K562 (cell line): Measurements from ENCODE around the gene MAP4K4. TPM values are rescaled to one million over a fixed set of nuclear protein-coding genes. Genes with fewer than 3 reads are reported as not detected.
A peak's percentile ranks its signal among the peaks of the same experiment; 100 is the strongest.

Source experiments
- E2F3 ChIP-seq: fragments of 250-450 bp; sonication (Bioruptor Pico); IDR thresholded peaks from 2 replicates; pipeline ENCODE4 v1.4.0; 2020; ENCODE audit warnings: mild to moderate bottlenecking
- GATAD2B ChIP-seq: fragments of 450-650 bp; IDR thresholded peaks from 2 replicates; pipeline ENCODE4 v1.6.1; 2017; ENCODE audit warnings: mild to moderate bottlenecking, borderline replicate concordance
- HDAC8 ChIP-seq: fragments of 450-650 bp; IDR thresholded peaks from 2 replicates; pipeline ENCODE4 v1.6.1; 2016; ENCODE audit warnings: mild to moderate bottlenecking, missing genetic modification characterization, moderate library complexity, missing compliant biosample characterization
- KLF13 ChIP-seq: fragments of 450-650 bp; IDR thresholded peaks from 2 replicates; pipeline ENCODE4 v1.6.1; 2016; ENCODE audit warnings: missing genetic modification characterization, low read depth, mild to moderate bottlenecking, missing compliant biosample characterization, moderate library complexity, borderline replicate concordance
- MAFF ChIP-seq: IDR thresholded peaks from 2 replicates; pipeline ENCODE4 v1.6.1; 2012; ENCODE audit warnings: low read length, improper control_type of control experiment
- MCM7 ChIP-seq, 2 experiments: fragments of 450-650 bp; IDR thresholded peaks; 2 replicates each; pipeline ENCODE4 v1.6.1; 2016 to 2018
- NR4A1 ChIP-seq, 2 experiments: fragments of 250-450 bp in 1 of 2; fragments of 450-650 bp in 1 of 2; sonication (Bioruptor Pico) in 1 of 2; IDR thresholded peaks; 2 replicates each; pipeline versions ENCODE4 v1.4.0 to v1.6.1; 2016 to 2020; ENCODE audit warnings: mild to moderate bottlenecking in 2 of 2, missing compliant biosample characterization in 1 of 2, missing genetic modification characterization in 1 of 2, moderate library complexity in 1 of 2
- RB1 ChIP-seq: fragments of 450-650 bp; IDR thresholded peaks from 2 replicates; pipeline ENCODE4 v1.6.1; 2017; ENCODE audit warnings: low read depth, mild to moderate bottlenecking
- SOX6 ChIP-seq: fragments of 450-650 bp; IDR thresholded peaks from 2 replicates; pipeline ENCODE4 v1.6.1; 2014; ENCODE audit warnings: mild to moderate bottlenecking
- TEAD1 ChIP-seq, 2 experiments: fragments of 450-650 bp in 1 of 2; sonication (generic) in 1 of 2; formaldehyde crosslinking; IDR thresholded peaks; 2 replicates each; pipeline versions ENCODE4 v1.4.0 to v1.8.0; 2020 to 2022; ENCODE audit warnings: mild to moderate bottlenecking in 2 of 2, missing genetic modification reagents in 1 of 2
- ZNF282 ChIP-seq: sonication (generic); formaldehyde crosslinking; IDR thresholded peaks from 2 replicates; pipeline ENCODE4 v1.8.1; 2023; ENCODE audit warnings: missing genetic modification reagents
- polyA plus RNA-seq, 8 experiments: library from polyadenylated mRNA; depleted of rRNA in 4 of 8; stranded (reverse) in 5 of 8; unstranded in 3 of 8; fragments of >200 nt; fragmentation: Nextera tagmentation in 2 of 8; fragmentation: Illumina TruSeq in 1 of 8; extraction: Ambion mirVana in 2 of 8; extraction: Trizol in 1 of 8; gene quantifications; 2 replicates each; pipeline versions ENCODE4 v1.2.1 to v1.2.3, GENCODE V29; 2011 to 2014; ENCODE audit warnings: inconsistent platforms in 1 of 8, missing spikeins in 1 of 8
- total RNA-seq, 7 experiments: library from RNA; depleted of rRNA in 6 of 7; stranded (reverse); fragments of >200 nt in 6 of 7; fragmentation: Illumina TruSeq in 2 of 7; extraction: Trizol in 2 of 7; gene quantifications; 2 replicates each; pipeline versions ENCODE4 v1.2.1 to v1.2.3, GENCODE V29; 2011 to 2021; ENCODE audit warnings: low replicate concordance in 1 of 7
- TF ChIP-seq, protein P1 (sequence below): sonication (generic); formaldehyde crosslinking; IDR thresholded peaks from 2 replicates; pipeline ENCODE4 v1.8.1; 2023; ENCODE audit warnings: mild to moderate bottlenecking, missing genetic modification reagents, moderate library complexity
- TF ChIP-seq, protein P2 (sequence below), 2 experiments: IDR thresholded peaks; 2 replicates each; pipeline ENCODE4 v1.6.1; 2011; ENCODE audit warnings: borderline replicate concordance in 1 of 2, control low read depth in 1 of 2, low read depth in 1 of 2, low read length in 1 of 2, mild to moderate bottlenecking in 1 of 2, mixed read lengths in 1 of 2, moderate library complexity in 1 of 2; ENCODE audit not compliant: insufficient read depth in 1 of 2, insufficient read length in 1 of 2, poor library complexity in 1 of 2, severe bottlenecking in 1 of 2; ENCODE audit errors: extremely low read depth in 1 of 2
- TF ChIP-seq, protein P3 (sequence below): sonication (generic); formaldehyde crosslinking; IDR thresholded peaks from 2 replicates; pipeline ENCODE4 v1.9.0; 2022; ENCODE audit warnings: mild to moderate bottlenecking, missing genetic modification reagents
- TF ChIP-seq, protein P4 (sequence below), 2 experiments: fragments of 450-650 bp in 1 of 2; IDR thresholded peaks; 2 replicates each; pipeline ENCODE4 v1.6.1; 2011 to 2017; ENCODE audit warnings: low read depth in 2 of 2, antibody characterized with exemption in 1 of 2, borderline replicate concordance in 1 of 2, low read length in 1 of 2, mild to moderate bottlenecking in 1 of 2, mixed read lengths in 1 of 2; ENCODE audit not compliant: control insufficient read depth in 1 of 2

The MAP4K4 gene
- total and polyA plus RNA-seq, 9 of the 15 experiments (the other 6 are each of a cell fraction or from before 2014, with no cell fraction given) = 7.6 to 76.4 (median 50.6) TPM

DNA sequence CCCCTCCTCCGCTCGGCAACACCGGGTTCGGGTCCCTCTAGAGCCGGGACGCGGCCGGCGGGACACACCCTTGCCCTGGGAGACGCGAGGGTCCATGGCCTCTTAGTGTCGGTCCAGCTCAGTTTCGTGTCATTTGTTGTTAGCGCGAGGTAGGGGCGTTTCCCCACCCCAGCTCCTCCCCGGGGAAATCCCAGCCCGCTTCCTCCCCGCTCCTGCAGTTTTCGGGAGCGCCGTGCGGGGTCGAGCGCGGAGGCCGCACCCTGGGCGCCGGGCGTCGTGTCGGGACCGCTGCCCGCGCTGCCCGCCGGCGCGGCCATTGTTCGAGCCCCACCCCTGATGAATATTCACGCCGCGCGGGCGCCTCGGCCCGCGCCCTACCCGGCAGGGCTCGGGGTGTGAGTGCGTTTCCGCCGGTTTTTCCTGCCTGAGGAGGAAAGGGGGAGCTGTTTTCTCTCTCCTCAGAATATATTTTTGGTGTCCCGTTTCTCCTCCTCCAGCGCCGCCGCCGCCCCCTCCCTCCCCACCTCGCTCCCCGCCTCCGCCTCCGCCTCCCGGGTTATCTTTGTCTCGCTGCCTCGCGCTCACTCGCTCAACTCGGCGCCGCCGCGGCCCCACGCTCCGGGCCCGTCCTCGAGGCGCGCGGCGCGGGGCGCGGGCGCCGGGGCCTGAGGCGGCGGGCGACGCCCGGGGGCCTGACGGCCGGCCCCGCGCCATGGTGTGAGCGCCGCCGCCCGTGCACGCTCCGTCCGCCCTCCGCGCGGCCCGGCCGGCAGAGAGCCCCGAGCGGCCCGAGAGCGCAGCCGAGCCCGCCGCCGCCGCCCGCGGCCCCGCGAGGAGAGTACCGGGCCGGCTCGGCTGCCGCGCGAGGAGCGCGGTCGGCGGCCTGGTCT lies at the start of gene MAP4K4 (continued):
- TF ChIP-seq, protein P1, sequence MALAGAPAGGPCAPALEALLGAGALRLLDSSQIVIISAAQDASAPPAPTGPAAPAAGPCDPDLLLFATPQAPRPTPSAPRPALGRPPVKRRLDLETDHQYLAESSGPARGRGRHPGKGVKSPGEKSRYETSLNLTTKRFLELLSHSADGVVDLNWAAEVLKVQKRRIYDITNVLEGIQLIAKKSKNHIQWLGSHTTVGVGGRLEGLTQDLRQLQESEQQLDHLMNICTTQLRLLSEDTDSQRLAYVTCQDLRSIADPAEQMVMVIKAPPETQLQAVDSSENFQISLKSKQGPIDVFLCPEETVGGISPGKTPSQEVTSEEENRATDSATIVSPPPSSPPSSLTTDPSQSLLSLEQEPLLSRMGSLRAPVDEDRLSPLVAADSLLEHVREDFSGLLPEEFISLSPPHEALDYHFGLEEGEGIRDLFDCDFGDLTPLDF (CRISPR knock-in tag) = no peak
- TF ChIP-seq SOX6 = peak; percentile 66
- TF ChIP-seq E2F3 (CRISPR knock-in tag) = peak; percentile 68; the same call in 1 of the 2 replicates
- peak; percentile 80 for TF ChIP-seq GATAD2B
- TF ChIP-seq KLF13 (tag) = 0 out of 2 replicates have a peak, but pooled peaks have one; percentile 19
- TF ChIP-seq MCM7 (IDR thresholded peaks at IDR 0.05) = no peak
- TF ChIP-seq, protein P2, sequence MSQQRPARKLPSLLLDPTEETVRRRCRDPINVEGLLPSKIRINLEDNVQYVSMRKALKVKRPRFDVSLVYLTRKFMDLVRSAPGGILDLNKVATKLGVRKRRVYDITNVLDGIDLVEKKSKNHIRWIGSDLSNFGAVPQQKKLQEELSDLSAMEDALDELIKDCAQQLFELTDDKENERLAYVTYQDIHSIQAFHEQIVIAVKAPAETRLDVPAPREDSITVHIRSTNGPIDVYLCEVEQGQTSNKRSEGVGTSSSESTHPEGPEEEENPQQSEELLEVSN (IDR thresholded peaks at IDR 0.05; ENCODE audit: borderline replicate concordance in 1 of 2, extremely low read depth in 1 of 2, insufficient read depth in 1 of 2, insufficient read length in 1 of 2, low read depth in 1 of 2, low read length in 1 of 2, poor library complexity in 1 of 2, severe bottlenecking in 1 of 2) = peak; percentile 88
- TF ChIP-seq RB1 = peak; percentile 77; the same call in 1 of the 2 replicates
- no peak for TF ChIP-seq ZNF282 (CRISPR knock-in tag)
- peak in 1 of 2 experiments; percentile 45; a peak in 1 of 4 replicates for TF ChIP-seq TEAD1 (CRISPR knock-in tag; IDR thresholded peaks at IDR 0.05)
- TF ChIP-seq, protein P3, sequence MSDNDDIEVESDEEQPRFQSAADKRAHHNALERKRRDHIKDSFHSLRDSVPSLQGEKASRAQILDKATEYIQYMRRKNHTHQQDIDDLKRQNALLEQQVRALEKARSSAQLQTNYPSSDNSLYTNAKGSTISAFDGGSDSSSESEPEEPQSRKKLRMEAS (CRISPR knock-in tag) = no peak
- no peak; the same call in 1 of the 2 replicates for TF ChIP-seq NR4A1 (CRISPR knock-in tag; IDR thresholded peaks at IDR 0.05)
- peak; percentile 65 for TF ChIP-seq NR4A1 (tag; IDR thresholded peaks at IDR 0.05)
- TF ChIP-seq, protein P4, sequence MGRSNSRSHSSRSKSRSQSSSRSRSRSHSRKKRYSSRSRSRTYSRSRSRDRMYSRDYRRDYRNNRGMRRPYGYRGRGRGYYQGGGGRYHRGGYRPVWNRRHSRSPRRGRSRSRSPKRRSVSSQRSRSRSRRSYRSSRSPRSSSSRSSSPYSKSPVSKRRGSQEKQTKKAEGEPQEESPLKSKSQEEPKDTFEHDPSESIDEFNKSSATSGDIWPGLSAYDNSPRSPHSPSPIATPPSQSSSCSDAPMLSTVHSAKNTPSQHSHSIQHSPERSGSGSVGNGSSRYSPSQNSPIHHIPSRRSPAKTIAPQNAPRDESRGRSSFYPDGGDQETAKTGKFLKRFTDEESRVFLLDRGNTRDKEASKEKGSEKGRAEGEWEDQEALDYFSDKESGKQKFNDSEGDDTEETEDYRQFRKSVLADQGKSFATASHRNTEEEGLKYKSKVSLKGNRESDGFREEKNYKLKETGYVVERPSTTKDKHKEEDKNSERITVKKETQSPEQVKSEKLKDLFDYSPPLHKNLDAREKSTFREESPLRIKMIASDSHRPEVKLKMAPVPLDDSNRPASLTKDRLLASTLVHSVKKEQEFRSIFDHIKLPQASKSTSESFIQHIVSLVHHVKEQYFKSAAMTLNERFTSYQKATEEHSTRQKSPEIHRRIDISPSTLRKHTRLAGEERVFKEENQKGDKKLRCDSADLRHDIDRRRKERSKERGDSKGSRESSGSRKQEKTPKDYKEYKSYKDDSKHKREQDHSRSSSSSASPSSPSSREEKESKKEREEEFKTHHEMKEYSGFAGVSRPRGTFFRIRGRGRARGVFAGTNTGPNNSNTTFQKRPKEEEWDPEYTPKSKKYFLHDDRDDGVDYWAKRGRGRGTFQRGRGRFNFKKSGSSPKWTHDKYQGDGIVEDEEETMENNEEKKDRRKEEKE (IDR thresholded peaks at IDR 0.05; ENCODE audit: borderline replicate concordance in 1 of 2, control insufficient read depth in 1 of 2, low read depth in 2 of 2, low read length in 1 of 2) = peak in 1 of 2 experiments; percentile 29; a peak in 1 of 4 replicates
- TF ChIP-seq MAFF = no peak
- peak; percentile 55; the same call in 1 of the 2 replicates for TF ChIP-seq HDAC8 (tag)
